ENCODE results near the gene NOS1.

NOS1 gene

DNA sequence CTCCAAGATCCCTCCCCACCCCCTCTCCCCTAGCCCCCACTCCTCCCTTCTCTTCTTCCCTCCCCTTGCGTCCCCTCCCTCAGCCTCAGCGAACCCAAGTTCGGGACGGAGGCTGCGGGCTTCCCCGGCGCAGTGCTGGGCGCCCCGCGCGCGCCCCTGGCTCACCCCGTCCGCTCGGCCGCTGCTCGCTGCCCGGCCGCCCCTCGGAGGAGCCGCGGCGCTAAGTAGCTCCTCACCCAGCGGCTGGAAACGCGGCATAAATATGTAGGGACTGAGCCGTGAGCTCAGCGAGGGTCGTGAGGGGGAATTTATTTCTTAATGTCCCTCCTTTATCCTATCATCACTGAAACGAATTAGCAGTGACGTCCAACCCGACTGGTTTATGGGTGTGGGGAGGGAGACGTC, at the start of gene NOS1:
TSS of gene NOS1 (minus strand) at position 280 of the 405 bp plus-strand sequence. CDS start 30,557 bp downstream, outside the sequence.
- Histone ChIP-seq H3K36me3 (no peaks in the 10 kb centered on the region), H3K27ac (no peak within 1 kb of the TSS), H3K4me3 (ENCODE audit: low read depth in 1 of 2, low read length in 1 of 2) (no peak within 1 kb of the TSS), H3K4me1 (ENCODE audit: control insufficient read depth in 1 of 2, insufficient read depth in 1 of 2, low read depth in 1 of 2, low read length in 1 of 2) (no peaks in the 10 kb centered on the region), H3K9me3 (no peaks in the 10 kb centered on the region), H3K27me3 (peaks cover 97% of the 10 kb centered on the region)
- TF ChIP-seq, protein P1, sequence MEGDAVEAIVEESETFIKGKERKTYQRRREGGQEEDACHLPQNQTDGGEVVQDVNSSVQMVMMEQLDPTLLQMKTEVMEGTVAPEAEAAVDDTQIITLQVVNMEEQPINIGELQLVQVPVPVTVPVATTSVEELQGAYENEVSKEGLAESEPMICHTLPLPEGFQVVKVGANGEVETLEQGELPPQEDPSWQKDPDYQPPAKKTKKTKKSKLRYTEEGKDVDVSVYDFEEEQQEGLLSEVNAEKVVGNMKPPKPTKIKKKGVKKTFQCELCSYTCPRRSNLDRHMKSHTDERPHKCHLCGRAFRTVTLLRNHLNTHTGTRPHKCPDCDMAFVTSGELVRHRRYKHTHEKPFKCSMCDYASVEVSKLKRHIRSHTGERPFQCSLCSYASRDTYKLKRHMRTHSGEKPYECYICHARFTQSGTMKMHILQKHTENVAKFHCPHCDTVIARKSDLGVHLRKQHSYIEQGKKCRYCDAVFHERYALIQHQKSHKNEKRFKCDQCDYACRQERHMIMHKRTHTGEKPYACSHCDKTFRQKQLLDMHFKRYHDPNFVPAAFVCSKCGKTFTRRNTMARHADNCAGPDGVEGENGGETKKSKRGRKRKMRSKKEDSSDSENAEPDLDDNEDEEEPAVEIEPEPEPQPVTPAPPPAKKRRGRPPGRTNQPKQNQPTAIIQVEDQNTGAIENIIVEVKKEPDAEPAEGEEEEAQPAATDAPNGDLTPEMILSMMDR (IDR thresholded peaks at IDR 0.05): no peak

DNA sequence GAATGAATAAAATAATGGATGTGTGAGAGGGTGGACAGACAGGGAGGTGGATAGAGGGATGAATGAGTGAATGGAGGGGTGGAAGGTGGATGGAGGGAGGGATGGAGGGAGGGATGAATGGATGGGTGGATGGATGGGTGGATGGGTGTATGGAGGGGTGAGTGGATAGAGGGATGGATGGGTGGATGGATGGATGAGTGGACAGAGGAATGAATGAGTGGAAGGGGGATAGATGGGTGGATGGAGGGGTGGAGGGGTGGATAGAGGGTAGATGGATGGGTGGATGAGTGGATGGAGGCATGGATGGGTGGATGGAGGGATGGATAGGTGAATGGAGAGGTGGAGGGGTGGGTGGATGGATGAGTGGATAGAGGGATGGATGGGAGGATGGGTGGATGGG, 47.9 kb upstream of the NOS1 start:
- no peak overlapping the region for H3K27ac ChIP-seq
- TF ChIP-seq, protein P1 (IDR thresholded peaks at IDR 0.05): no peak
- H3K27me3 ChIP-seq: peaks cover 9% of the 10 kb centered on the region
- H3K4me3 ChIP-seq (ENCODE audit: low read depth in 1 of 2, low read length in 1 of 2): no peak overlapping the region
- H3K36me3 ChIP-seq: no peaks in the 10 kb centered on the region
- no peaks in the 10 kb centered on the region for H3K9me3 ChIP-seq
- peaks cover 3 to 5% of the 10 kb centered on the region in 2 experiments for H3K4me1 ChIP-seq (ENCODE audit: control insufficient read depth in 1 of 2, insufficient read depth in 1 of 2, low read depth in 1 of 2, low read length in 1 of 2)

DNA sequence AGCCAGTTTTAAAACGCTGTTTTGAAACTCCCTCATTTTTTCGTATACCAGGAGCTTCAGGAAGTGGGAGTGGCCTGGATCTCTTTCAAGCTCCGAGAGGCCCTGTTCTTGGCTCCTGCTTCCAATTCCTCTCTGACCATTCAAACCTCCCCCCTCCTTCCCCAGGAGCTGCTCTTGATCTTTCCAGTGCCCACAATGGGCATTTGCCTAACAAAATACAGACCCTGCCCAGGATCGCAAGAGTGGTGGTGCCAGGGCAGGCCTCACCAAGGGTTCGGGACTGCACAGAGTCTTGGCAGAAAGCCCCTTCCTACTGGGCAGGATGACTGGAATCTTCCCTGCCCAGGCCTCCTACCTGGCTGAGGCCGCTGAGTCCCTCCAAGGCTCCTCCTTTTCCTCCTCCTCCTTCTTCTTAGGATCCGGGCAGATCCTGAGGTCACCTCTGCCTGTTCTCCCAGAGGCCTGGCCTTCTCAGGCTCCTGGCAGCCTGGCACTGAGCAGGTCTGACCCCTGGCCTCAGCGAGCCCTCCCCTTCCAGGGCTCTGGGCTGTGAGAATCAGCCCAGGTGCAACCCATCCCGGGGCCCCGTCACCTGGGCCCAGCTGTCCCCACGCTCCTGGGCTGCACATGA, 46.9 kb upstream of the NOS1 start:
- Histone ChIP-seq H3K36me3 (no peaks in the 10 kb centered on the region), H3K9me3 (no peaks in the 10 kb centered on the region), H3K27ac (no peak overlapping the region), H3K4me1 (ENCODE audit: control insufficient read depth in 1 of 2, insufficient read depth in 1 of 2, low read depth in 1 of 2, low read length in 1 of 2) (peaks cover 5 to 6% of the 10 kb centered on the region in 2 experiments), H3K4me3 (ENCODE audit: low read depth in 1 of 2, low read length in 1 of 2) (no peak overlapping the region), H3K27me3 (peaks cover 9% of the 10 kb centered on the region)
- TF ChIP-seq, protein P1 (IDR thresholded peaks at IDR 0.05): no peak

DNA sequence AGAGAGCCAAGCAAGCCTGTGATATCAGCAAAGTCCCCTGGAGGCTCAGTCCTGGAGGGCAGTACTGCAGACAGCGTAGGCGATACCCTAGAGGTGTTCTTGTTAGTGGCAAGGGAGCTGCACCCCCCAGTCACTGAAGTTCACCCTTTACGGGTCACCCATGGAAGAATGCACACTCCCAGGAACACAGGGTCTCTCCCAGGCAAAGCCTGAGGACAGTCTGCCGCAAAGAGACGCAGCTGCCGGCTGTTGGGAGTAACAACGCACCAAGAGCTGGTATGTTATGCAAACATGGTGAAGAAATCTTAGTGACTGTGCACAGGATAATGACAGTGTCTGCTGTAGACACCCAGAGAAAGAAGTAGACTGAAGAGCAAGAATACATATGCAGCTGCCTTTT, 43.5 kb upstream of the NOS1 start:
- no peaks in the 10 kb centered on the region for H3K36me3 ChIP-seq
- H3K4me3 ChIP-seq (ENCODE audit: low read depth in 1 of 2, low read length in 1 of 2): no peak overlapping the region
- H3K27ac ChIP-seq: peak overlapping the region; percentile 50
- no peaks in the 10 kb centered on the region for H3K27me3 ChIP-seq
- TF ChIP-seq, protein P1 (IDR thresholded peaks at IDR 0.05): no peak
- peaks cover 5 to 6% of the 10 kb centered on the region in 2 experiments for H3K4me1 ChIP-seq (ENCODE audit: control insufficient read depth in 1 of 2, insufficient read depth in 1 of 2, low read depth in 1 of 2, low read length in 1 of 2)
- no peaks in the 10 kb centered on the region for H3K9me3 ChIP-seq

DNA sequence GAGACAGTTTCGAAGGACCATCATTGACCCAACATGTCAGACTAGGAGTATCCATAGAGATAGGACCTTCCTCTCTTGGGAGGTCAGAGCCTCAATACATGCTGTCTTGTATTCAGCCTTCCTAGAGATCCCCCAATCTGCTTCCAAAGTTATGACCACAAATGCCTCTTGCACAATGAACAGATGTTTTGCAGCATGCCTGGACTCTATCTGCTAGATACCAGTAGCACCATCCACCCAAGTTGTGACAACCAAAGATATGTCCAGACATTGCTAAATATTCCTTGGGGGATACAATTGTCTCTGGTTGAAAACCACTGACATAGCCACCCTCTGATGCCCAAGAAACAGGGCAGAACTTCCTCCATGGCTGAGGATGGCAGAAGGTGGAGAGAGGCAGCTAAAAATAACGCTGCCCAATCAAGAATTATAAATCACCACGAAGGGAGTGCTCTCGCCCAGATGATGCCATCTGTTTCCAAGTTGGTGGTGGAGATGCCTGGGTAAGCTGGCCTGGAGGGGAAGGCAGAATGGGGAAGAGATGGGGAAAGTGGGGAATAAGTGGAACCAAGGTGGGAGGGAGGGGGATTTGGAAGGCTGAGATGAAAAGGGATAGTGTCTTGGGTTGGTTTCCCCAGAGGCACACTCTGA, 42.9 kb upstream of the NOS1 start:
- Histone ChIP-seq H3K27ac (peak overlapping the region; percentile 50), H3K4me3 (ENCODE audit: low read depth in 1 of 2, low read length in 1 of 2) (no peak overlapping the region), H3K9me3 (no peaks in the 10 kb centered on the region), H3K4me1 (ENCODE audit: control insufficient read depth in 1 of 2, insufficient read depth in 1 of 2, low read depth in 1 of 2, low read length in 1 of 2) (peaks cover 5 to 6% of the 10 kb centered on the region in 2 experiments), H3K27me3 (no peaks in the 10 kb centered on the region), H3K36me3 (no peaks in the 10 kb centered on the region)
- TF ChIP-seq, protein P1 (IDR thresholded peaks at IDR 0.05): no peak
